ENCODE data around the gene NPAS1. TPM values are rescaled to one million over a fixed set of nuclear protein-coding genes. Genes with fewer than 3 reads are reported as not detected.
A peak's percentile ranks its signal among the peaks of the same experiment; 100 is the strongest.

Gene NPAS1
- total RNA-seq, 2 experiments from 2014 or later = not detected

DNA sequence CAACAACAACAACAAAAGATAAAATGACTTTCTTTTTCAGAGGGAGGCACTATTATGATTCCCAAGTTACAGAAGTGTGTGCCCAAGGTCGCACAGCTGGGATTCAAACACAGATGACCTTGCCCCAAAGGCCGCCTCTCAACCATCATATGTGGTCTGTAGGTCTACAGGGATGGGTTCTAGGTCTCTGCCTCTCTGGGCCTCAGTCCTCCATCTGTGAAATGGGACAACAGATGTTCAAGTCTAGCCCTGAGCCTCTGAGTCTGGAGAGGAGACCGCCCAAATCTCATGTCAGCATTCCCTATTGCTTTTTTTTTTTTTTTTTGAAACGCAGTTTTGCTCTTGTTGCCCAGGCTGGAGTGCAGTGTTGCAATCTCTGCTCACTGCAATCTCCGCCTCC, 4.9 kb downstream of the NPAS1 start:
- POLR2A ChIA-PET = no interaction called here
- no peak for DNase-seq
- peaks cover 13% of the 10 kb centered on the region for H3K4me1 Mint-ChIP-seq (ENCODE audit: low read depth)
- intact Hi-C loops (cut with micrococcal nuclease) = loop anchor here (5.0 kb wide), 1 partner anchor 218 kb away; no protein-coding TSS in a partner anchor
- H3K4me3 Mint-ChIP-seq = no peak overlapping the region
- no peaks in the 10 kb centered on the region for H3K9me3 Mint-ChIP-seq
- CTCF ChIA-PET = interaction anchor here (4.3 kb wide), 1 partner anchor 11 kb away, joined by 25 read pairs; no protein-coding TSS in a partner anchor
- H3K36me3 Mint-ChIP-seq = no peaks in the 10 kb centered on the region
- peaks cover 49% of the 10 kb centered on the region for H3K27me3 Mint-ChIP-seq
- no peak overlapping the region for H3K27ac Mint-ChIP-seq

GRCh38 chr19:47026156-47026555, 6.5 kb downstream of the NPAS1 start:
- Mint-ChIP-seq H3K4me1 (ENCODE audit: low read depth) (peaks cover 8% of the 10 kb centered on the region), H3K4me3 (no peak overlapping the region), H3K36me3 (no peaks in the 10 kb centered on the region), H3K9me3 (no peaks in the 10 kb centered on the region), H3K27ac (no peak overlapping the region), H3K27me3 (peaks cover 45% of the 10 kb centered on the region)
- no peak for DNase-seq
- POLR2A ChIA-PET = interaction anchor here (1.5 kb wide), 1 partner anchor 22 kb away, joined by 3 read pairs; no protein-coding TSS in a partner anchor
- intact Hi-C loops (cut with micrococcal nuclease) = no loop called here
- CTCF ChIA-PET = interaction anchor here (1.0 to 2.1 kb wide), 5 partner anchors 9 to 15 kb away, joined by 5 to 13 read pairs (median 6); no protein-coding TSS in a partner anchor

GRCh38 chr19:47026889-47027288, 7.3 kb downstream of the NPAS1 start:
- ChIA-PET CTCF (interaction anchor here (2.1 kb wide), 1 partner anchor 14 kb away, joined by 13 read pairs; no protein-coding TSS in a partner anchor), POLR2A (no interaction called here)
- H3K36me3 Mint-ChIP-seq = no peaks in the 10 kb centered on the region

DNA sequence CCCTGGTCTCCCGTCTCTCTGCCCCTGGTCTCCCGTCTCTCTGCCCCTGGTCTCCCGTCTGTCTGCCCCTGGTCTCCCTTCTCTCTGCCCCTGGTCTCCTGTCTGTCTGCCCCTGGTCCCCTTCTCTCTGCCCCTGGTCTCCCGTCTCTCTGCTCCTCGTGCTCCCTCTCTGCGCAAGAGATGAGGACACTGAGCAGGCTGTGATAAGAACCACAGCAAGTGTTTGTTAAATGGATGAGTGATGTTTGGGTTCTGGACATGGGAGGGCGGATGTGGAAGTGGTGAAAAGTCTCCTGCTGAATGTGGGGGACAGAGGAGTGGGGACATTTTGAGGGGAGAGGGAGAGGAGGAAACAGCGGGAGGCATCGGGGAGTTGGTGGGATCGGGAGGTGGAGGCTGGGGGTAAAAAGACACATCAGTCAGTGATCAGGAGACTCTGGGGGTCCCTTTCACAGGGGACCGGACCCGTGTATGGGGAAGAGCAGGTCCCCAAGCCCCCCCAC, 8.0 kb downstream of the NPAS1 start:
- Mint-ChIP-seq H3K36me3 (no peaks in the 10 kb centered on the region), H3K27me3 (peaks cover 43% of the 10 kb centered on the region), H3K27ac (no peak overlapping the region), H3K4me1 (ENCODE audit: low read depth) (peaks cover 8% of the 10 kb centered on the region), H3K9me3 (no peaks in the 10 kb centered on the region), H3K4me3 (no peak overlapping the region)
- no peak for DNase-seq
- intact Hi-C loops (cut with micrococcal nuclease) = no loop called here
- CTCF ChIA-PET = no interaction called here
- POLR2A ChIA-PET = interaction anchor here (0.9 kb wide), 1 partner anchor 17 kb away, joined by 3 read pairs; no protein-coding TSS in a partner anchor

More at GRCh38 chr19:47026889-47027288, 7.3 kb downstream of the NPAS1 start:
- H3K4me3 Mint-ChIP-seq = no peak overlapping the region
- H3K27ac Mint-ChIP-seq = no peak overlapping the region
- H3K4me1 Mint-ChIP-seq (ENCODE audit: low read depth) = peaks cover 6% of the 10 kb centered on the region
- no peaks in the 10 kb centered on the region for H3K9me3 Mint-ChIP-seq
- H3K27me3 Mint-ChIP-seq = peaks cover 43% of the 10 kb centered on the region
- intact Hi-C loops (cut with micrococcal nuclease) = no loop called here
- DNase-seq = no peak

DNA sequence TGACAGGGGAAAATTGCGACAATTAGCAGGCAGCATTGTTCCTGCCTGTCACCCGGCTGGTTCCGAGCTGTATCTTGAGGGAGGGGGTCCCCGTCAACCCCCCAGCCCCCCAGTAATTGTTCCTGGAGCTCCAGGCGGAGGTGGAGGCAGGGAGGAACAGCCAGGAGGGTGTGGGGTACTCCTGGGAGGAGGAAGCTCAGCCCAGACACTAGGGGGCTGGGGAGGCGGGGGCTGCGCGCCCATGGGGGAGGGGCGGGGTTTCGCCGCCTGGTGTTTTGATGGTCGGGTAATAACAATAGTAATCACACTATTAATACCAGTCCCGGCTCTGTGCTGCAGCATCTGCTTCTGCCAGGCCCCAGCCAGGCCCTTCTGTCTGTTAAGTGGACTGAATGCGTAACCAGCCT, 8.6 kb downstream of the NPAS1 start:
- peaks cover 4% of the 10 kb centered on the region for H3K4me1 Mint-ChIP-seq (ENCODE audit: low read depth)
- H3K9me3 Mint-ChIP-seq = no peaks in the 10 kb centered on the region
- intact Hi-C loops (cut with micrococcal nuclease) = no loop called here
- no peak overlapping the region for H3K4me3 Mint-ChIP-seq
- H3K27me3 Mint-ChIP-seq = peaks cover 38% of the 10 kb centered on the region
- no peak overlapping the region for H3K27ac Mint-ChIP-seq
- no peaks in the 10 kb centered on the region for H3K36me3 Mint-ChIP-seq
- ChIA-PET CTCF (interaction anchor here (2.9 kb wide), 1 partner anchor 15 kb away, joined by 20 read pairs; no protein-coding TSS in a partner anchor), POLR2A (interaction anchor here (0.9 kb wide), 1 partner anchor 18 kb away, joined by 3 read pairs; no protein-coding TSS in a partner anchor)
- no peak for DNase-seq

- CTCF ChIA-PET = interaction anchor here (1.3 to 1.9 kb wide), 3 partner anchors 10 to 19 kb away, joined by 3 to 14 read pairs (median 13); no protein-coding TSS in a partner anchor
- POLR2A ChIA-PET = no interaction called here
- peaks cover 17% of the 10 kb centered on the region for H3K27me3 Mint-ChIP-seq
Observed at GRCh38 chr19:47032171-47032811, 12.7 kb downstream of the NPAS1 start.

DNA sequence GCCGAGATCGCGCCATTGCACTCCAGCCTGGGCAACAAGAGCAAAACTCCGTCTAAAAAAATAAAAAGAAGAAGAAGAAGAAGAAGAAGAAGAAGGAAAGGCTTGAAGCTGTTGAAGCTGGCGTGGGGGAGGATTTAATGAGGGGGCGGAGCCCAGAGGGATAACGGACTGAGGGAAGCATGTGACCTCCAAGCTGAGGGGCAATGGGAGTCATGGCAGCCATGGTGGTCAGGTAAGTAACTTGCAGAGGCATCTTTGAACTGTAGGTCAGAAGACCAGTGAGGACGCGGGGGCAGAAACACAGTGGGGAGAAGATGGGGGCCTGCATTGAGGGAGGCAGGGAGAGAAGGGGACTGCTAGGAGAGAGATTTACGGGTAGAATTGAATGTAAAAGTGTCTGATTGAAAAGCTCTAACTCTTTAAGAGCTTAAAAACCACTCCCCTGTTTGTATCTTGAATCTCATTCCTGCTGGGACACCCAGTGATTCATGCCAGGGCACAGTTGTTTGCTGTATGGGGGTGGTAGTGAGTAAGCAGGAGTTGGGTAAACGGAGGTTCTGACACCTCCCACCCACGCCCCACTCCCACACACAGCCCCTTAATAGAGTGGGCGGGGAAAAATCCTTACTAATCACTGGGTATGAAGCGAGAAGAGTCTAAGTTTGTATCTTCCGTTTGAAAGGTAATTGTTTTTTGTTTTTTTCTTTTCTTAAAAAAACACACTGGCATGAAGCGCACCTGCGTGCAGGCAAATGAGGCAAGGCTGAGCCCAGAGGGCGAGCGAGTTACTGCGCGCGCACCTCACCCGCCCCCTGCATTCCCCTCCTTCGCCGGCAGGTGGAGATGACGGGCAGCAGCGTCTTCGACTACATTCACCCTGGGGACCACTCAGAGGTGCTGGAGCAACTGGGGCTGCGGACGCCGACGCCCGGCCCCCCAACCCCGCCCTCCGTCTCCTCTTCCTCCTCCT, 15.8 kb downstream of the NPAS1 start:
- intact Hi-C loops (cut with micrococcal nuclease) = loop anchor here (1.0 to 5.0 kb wide), 7 partner anchors 13 to 209 kb away; partner anchors contain the start of genes ARHGAP35, SAE1 and TMEM160
- H3K36me3 Mint-ChIP-seq = no peaks in the 10 kb centered on the region
- peaks cover 16% of the 10 kb centered on the region for H3K4me1 Mint-ChIP-seq (ENCODE audit: low read depth)

More at GRCh38 chr19:47032171-47032811, 12.7 kb downstream of the NPAS1 start:
- no peaks in the 10 kb centered on the region for H3K9me3 Mint-ChIP-seq
- intact Hi-C loops (cut with micrococcal nuclease) = loop anchor here (1.0 to 2.0 kb wide), 2 partner anchors 13 to 176 kb away; partner anchors contain the start of gene NPAS1
- H3K27ac Mint-ChIP-seq = no peak overlapping the region
- H3K36me3 Mint-ChIP-seq = no peaks in the 10 kb centered on the region
- DNase-seq = peak; percentile 75
- H3K4me3 Mint-ChIP-seq = no peak overlapping the region
- H3K4me1 Mint-ChIP-seq (ENCODE audit: low read depth) = peaks cover 15% of the 10 kb centered on the region

DNA sequence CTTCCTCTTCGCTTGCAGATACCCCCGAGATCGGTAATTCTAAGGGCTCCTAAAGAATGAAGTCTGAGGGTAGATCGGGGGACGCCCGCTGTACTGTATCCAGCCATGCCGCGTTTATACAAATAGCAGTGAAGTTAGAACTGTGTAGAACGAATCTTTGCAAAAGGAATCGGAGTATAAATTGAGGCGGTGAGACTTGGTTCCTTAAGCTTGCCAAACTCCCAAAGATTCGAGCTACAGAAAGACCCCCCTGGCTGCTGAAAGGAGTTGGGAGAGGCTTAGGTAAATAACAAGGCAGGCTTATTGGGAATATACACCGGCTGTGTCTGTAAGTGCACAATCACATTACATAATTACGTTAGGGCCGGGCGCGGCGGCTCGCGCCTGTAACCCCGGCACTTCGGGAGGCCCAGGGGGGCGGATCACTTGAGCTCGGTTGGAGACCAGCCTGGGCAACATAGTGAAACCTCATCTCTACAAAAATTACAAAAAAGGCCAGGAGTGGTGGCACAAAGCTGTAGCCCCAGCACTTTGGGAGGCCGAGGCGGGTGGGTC, 16.5 kb downstream of the NPAS1 start:
- Mint-ChIP-seq H3K27me3 (peaks cover 8% of the 10 kb centered on the region), H3K9me3 (no peaks in the 10 kb centered on the region), H3K36me3 (no peaks in the 10 kb centered on the region), H3K4me3 (peak overlapping the region; percentile 81), H3K27ac (peak overlapping the region; percentile 73), H3K4me1 (ENCODE audit: low read depth) (peaks cover 16% of the 10 kb centered on the region)
- intact Hi-C loops (cut with micrococcal nuclease) = loop anchor here (5.0 kb wide), 2 partner anchors 56 to 151 kb away; no protein-coding TSS in a partner anchor
- peak; percentile 29 for DNase-seq
- ChIA-PET POLR2A (interaction anchor here (0.5 to 2.3 kb wide), 5 partner anchors 12 to 592 kb away, joined by 3 to 13 read pairs (median 3); partner anchors contain the start of gene TMEM160), CTCF (interaction anchor here (0.8 to 3.8 kb wide), 17 partner anchors 10 to 209 kb away, joined by 3 to 29 read pairs (median 4); partner anchors contain the start of genes SAE1 and ZC3H4)

More for the DNA sequence above, 15.8 kb downstream of the NPAS1 start:
- POLR2A ChIA-PET = interaction anchor here (0.7 to 2.3 kb wide), 5 partner anchors 12 to 208 kb away, joined by 3 to 13 read pairs (median 3); partner anchors contain the start of genes SAE1 and TMEM160
- DNase-seq = peak; percentile 98
- Mint-ChIP-seq H3K27ac (peak overlapping the region; percentile 73), H3K4me3 (peak overlapping the region; percentile 81), H3K27me3 (peaks cover 10% of the 10 kb centered on the region), H3K9me3 (no peaks in the 10 kb centered on the region)
- CTCF ChIA-PET = interaction anchor here (0.5 to 3.8 kb wide), 22 partner anchors 10 to 361 kb away, joined by 3 to 29 read pairs (median 4); partner anchors contain the start of genes SAE1 and TMEM160

DNA sequence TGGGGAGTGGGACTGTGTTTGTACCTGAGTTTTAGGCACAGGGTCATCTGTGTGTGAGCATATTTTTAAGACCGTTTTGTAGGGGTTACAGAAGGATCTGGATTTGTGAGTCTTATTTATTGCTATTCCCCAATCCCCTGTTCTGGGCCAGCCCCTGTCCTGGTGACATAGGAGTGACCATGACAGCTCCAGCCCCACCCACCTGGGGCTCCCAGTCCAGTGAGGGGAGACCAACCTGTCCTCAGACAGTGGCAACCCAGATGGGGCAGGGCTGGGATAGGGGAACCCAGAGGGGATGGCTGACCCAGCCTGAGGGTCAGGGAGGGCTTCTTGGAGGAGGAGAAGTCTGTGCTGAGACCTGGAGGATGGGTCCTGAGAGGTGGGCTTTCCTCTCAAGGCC, 18.1 kb downstream of the NPAS1 start:
- ChIA-PET CTCF (interaction anchor here (0.9 to 2.8 kb wide), 3 partner anchors 24 to 173 kb away, joined by 3 to 14 read pairs (median 4); no protein-coding TSS in a partner anchor), POLR2A (interaction anchor here (0.6 kb wide), 1 partner anchor 17 kb away, joined by 3 read pairs; no protein-coding TSS in a partner anchor)
- peaks cover 15% of the 10 kb centered on the region for H3K4me1 Mint-ChIP-seq (ENCODE audit: low read depth)
- H3K9me3 Mint-ChIP-seq = no peaks in the 10 kb centered on the region
- no peak for DNase-seq
- intact Hi-C loops (cut with micrococcal nuclease) = loop anchor here (5.0 kb wide), 2 partner anchors 55 to 150 kb away; no protein-coding TSS in a partner anchor
- H3K36me3 Mint-ChIP-seq = no peaks in the 10 kb centered on the region
- H3K27me3 Mint-ChIP-seq = peaks cover 1% of the 10 kb centered on the region
- no peak overlapping the region for H3K4me3 Mint-ChIP-seq
- H3K27ac Mint-ChIP-seq = no peak overlapping the region

DNA sequence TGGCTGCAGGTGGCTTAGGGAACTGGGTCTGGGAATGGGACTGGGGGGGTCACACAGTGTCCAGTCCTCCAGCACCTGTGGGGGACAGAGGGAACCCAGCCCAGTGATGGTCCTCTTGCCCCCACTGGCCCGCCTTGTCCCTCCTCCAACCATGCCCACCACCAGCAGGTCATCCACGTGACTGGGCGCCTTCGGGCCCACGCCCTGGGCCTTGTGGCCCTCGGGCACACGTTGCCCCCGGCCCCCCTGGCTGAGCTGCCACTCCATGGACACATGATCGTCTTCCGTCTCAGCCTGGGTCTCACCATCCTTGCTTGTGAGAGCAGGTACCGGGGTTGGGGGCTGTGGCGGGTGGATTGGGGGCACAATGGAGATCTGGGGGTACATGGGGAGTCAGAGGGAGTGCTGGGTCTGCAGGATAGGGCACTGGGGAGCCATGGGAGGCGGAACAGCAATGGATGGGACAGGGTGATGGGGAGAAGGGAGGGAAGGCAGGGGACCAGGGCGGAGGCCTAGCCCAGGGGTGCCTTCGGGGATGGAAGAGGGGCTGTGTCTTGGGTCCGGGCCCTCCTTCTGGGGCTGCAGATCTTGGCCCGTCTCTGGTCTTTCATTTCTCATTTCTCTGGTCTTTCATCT, 19.7 kb downstream of the NPAS1 start:
- Mint-ChIP-seq H3K27ac (no peak overlapping the region), H3K36me3 (no peaks in the 10 kb centered on the region), H3K9me3 (no peaks in the 10 kb centered on the region), H3K4me1 (ENCODE audit: low read depth) (peaks cover 15% of the 10 kb centered on the region), H3K4me3 (no peak overlapping the region), H3K27me3 (peaks cover 1% of the 10 kb centered on the region)
- DNase-seq = no peak
- POLR2A ChIA-PET = no interaction called here
- CTCF ChIA-PET = interaction anchor here (1.2 to 1.6 kb wide), 3 partner anchors 26 to 205 kb away, joined by 3 read pairs; no protein-coding TSS in a partner anchor
- intact Hi-C loops (cut with micrococcal nuclease) = loop anchor here (5.0 kb wide), 2 partner anchors 53 to 148 kb away; no protein-coding TSS in a partner anchor

All from activated CD4-positive, alpha-beta memory T cell treated with anti-CD3 and anti-CD28 coated beads for 36 hours (primary cell).